B cell (primary cell): Measurements from ENCODE around the gene OXCT1.

Experiments used
- CTCF ChIP-seq: fragments of 200-600 bp; IDR thresholded peaks from one replicate; pipeline ENCODE4 v1.8.0; 2022; ENCODE audit warnings: antibody characterized with exemption, mild to moderate bottlenecking
- EZH2 ChIP-seq: IDR thresholded peaks from 2 replicates; pipeline ENCODE4 v1.6.1; 2012; ENCODE audit warnings: borderline replicate concordance, low read depth, mild to moderate bottlenecking, moderate library complexity, low read length; ENCODE audit not compliant: insufficient read depth, poor library complexity, severe bottlenecking

GRCh38 chr5:41764650-41765049 is 105.6 kb downstream of the OXCT1 start:
- TF ChIP-seq CTCF: no peak
- TF ChIP-seq EZH2: no peak
